Glomerular endothelial cell (primary cell): ENCODE results near the gene NHERF2. TPM values are rescaled to one million over a fixed set of nuclear protein-coding genes. Genes with fewer than 3 reads are reported as not detected.

Experiments used
- DNase-seq: peaks from one replicate; pipeline ENCODE4 v3.0.0-alpha.2; 2011; ENCODE audit warnings: low read depth, low spot score; ENCODE audit errors: extremely low read depth
- total RNA-seq: library from RNA; depleted of rRNA; stranded (reverse); fragments of >200 nt; gene quantifications from 2 replicates; pipeline ENCODE4 v1.2.3, GENCODE V29; 2015

Gene NHERF2
- total RNA-seq, 1 donor from 2014 or later: 94.2 TPM

DNA sequence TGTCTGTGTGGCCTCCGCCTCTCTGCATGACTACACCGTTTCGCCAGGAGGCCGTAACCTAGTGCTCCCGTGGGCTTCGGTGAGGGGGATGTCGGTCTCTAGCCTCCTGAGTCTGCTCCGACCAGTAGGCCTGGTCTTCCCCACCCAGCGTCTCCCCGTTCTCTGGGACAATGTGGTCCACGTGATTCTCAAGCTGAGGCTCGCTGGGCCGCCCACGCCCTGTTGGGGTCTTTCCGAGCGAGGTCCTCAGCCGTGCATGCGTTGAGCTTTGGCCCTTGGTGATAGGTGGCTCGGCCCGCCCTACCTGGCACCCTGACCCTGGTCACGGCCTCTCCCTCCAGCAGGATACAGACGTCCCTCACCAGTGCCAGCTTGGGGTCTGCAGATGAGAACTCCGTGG lies 52.0 kb downstream of the NHERF2 start:
- DNase-seq: no peak

DNA sequence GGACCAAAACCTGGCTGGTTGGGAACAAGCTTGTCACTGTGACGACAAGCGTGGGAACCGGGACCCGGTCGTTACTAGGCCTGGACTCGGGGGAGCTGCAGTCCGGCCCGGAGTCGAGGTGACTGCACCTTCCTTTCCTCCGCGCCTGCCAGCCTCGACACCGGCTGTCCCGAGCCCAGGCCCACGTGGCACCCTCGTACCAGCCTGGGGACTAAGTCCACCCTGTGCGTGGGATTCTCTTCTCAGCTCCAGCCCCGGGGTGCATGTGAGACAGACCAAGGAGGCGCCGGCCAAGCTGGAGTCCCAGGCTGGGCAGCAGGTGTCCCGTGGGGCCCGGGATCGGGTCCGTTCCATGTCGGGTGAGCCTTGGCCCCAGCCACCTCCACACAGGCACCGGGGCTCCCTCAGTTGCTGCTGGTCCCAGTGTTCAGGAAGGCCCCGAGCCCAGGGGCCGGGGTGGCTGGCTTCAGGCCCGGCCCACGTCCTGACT lies 52.7 kb downstream of the NHERF2 start:
- DNase-seq: no peak

DNA sequence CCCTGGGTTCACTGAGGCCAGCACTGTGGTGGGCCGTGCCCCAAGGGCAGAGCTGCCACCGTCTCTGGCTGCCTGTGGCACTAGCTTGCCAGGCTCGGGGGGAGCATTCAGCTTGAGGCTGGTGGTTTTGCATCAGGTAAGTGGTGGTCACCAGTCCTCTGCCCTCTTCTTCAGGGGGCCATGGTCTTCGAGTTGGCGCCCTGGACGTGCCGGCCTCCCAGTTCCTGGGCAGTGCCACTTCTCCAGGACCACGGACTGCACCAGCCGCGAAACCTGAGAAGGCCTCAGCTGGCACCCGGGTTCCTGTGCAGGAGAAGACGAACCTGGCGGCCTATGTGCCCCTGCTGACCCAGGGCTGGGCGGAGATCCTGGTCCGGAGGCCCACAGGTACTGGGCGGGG lies 53.3 kb downstream of the NHERF2 start:
- DNase-seq: no peak

DNA sequence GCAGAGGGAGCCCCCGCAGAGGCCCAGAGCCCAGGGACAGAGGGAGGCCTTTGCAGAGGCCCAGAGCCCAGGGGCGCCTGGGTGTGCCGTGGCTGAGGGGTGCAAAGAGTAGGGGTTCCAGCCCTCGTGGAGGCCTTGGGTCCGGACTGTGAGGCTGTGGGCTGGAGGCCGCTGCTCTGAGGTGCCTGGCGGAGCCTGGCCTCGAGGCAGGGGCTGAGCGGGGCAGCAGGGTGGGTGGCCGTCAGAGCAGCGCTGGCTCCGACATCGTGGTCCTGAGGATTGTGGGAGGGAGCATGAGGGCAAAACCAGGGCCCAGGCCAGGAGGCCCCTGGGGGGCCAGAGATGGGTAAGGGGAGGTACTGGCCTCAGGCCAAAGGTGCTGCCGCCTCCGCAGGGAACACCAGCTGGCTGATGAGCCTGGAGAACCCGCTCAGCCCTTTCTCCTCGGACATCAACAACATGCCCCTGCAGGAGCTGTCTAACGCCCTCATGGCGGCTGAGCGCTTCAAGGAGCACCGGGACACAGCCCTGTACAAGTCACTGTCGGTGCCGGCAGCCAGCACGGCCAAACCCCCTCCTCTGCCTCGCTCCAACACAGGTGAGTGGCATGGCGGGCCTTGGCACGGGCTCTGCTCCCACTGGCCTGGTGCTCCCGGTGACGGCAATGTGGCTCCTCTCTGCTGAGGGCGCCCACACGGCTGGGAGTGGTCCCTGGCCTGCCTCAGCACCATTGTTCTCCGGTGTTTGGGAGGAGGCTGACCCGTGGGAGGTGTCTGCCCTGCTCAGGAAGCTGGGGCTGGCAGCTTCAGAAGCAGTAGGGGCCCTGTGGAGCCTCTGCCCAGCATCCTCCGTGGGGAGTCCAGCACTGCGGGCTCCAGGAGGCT lies 54.7 kb downstream of the NHERF2 start:
- no peak for DNase-seq

DNA sequence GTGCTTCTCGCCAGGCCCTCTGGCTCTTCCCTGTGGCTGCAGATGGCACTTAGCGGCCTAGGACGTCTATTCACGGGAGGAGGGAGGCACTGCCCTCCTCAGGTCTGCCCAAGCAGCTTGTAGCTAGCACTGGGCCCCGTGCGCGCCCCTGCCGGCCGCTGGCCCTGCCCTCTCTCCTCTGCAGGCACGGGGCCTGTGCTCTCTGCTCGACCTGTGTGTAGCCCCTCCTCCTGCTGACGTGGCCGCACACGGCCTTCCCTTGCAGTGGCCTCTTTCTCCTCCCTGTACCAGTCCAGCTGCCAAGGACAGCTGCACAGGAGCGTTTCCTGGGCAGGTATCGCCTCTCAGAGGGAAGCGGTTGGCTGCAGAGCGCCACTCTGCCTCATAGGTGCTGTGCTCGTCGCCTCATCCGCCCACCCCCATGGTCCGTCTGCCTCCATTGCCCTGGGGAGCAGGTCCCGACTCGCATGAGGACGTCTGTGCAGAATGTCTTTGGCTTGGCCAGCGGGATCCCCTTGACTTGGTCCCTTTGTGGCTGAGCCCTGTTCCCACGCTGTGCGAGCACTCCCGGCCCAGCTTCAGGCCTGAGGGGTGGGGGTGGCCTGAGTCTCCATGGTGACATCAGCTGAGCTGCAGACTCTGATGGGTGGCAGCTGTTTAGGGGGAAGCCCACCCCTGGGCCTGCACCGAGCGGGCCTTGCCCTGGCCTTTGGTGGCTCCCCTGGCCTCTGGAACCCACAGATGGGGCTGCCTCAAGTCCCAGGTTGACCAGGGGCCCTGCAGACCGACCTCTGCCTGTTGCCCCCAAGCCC lies 55.7 kb downstream of the NHERF2 start:
- no peak for DNase-seq

DNA sequence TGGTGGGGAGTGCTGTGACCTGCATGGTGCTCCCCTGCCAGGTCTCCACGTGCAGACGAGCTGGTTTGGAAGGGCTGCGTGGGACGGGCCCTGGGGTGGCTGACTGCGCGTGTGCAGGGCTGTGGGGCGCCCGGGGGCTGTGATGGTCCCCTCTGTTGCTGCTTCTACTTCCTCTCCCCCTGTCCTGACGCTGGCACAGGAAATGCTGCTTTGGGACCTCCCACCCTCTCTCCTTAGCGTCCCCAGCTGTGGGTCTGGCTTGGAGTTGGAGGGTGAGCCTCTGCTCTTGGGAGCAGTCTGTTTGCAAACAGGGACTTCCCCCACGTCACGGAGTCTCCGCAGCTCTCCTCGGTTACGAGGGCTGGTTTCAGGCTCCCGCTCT lies 56.3 kb downstream of the NHERF2 start:
- DNase-seq: no peak

DNA sequence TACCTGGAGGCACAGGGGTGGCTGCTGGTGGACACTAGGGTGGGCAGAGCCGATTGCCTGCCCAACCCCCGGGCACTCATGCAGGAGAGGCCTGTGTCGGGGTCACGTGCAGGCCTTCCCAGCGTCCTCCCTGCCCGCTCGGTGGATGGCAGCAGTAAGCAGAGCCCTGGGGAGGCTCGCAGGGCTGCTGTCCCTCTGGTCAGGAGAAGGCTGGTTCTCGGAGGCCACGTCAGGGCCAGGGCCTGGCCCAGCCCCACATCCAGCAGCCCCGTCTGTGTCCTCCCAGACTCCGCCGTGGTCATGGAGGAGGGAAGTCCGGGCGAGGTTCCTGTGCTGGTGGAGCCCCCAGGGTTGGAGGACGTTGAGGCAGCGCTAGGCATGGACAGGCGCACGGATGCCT lies 56.7 kb downstream of the NHERF2 start:
- no peak for DNase-seq

DNA sequence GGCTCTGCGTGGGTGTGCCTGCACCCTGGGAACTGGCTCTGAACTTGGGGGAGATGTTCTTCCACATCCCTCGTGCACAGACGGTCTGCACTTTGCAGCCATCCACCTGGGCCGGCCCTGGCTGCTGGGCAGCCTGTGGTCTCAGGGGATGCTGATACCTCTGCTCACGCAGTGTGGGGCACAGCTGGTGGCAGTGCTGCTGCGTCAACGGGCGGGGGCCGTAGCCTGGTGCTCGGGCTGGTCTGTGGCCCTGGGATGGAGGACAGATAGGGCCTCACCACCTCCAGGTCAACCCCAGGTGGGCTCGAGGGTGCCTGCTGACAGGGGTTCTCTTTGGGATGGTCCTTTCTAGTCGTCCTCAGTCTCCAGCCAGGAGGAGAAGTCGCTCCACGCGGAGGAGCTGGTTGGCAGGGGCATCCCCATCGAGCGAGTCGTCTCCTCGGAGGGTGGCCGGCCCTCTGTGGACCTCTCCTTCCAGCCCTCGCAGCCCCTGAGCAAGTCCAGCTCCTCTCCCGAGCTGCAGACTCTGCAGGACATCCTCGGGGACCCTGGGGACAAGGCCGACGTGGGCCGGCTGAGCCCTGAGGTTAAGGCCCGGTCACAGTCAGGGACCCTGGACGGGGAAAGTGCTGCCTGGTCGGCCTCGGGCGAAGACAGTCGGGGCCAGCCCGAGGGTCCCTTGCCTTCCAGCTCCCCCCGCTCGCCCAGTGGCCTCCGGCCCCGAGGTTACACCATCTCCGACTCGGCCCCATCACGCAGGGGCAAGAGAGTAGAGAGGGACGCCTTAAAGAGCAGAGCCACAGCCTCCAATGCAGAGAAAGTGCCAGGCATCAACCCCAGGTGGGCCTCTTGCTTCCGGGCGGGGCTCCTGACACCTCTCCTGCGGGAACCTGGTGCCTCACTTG lies 57.4 kb downstream of the NHERF2 start:
- no peak for DNase-seq

DNA sequence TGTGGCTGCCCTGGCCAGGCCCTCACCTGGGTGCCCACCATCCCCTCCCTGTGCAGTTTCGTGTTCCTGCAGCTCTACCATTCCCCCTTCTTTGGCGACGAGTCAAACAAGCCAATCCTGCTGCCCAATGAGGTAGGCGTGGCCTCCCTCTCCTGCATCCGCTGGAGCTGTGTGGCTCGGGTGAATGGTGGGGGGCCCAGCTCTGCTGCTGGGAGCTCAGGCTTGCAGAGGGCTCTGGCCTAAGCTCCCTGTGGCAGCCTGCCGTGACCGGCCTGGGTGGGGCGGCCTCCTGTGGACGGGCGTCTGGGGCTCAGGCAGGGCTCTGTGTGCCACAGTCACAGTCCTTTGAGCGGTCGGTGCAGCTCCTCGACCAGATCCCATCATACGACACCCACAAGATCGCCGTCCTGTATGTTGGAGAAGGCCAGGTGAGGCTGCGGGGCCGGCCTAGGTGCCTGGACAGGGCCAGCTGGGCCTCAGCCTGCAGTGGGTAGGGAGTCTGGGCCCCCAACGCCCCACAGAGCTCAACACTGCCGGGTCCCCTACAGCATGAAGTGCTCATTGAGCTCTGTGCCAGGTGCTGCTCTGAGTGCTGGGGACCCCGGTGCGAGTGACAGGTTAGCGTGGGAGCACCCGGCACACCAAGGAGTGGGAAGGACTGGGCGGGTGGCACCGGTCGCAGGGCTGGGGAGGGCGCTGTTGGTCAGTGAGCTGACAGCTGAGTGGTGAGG lies 58.4 kb downstream of the NHERF2 start:
- DNase-seq: no peak

DNA sequence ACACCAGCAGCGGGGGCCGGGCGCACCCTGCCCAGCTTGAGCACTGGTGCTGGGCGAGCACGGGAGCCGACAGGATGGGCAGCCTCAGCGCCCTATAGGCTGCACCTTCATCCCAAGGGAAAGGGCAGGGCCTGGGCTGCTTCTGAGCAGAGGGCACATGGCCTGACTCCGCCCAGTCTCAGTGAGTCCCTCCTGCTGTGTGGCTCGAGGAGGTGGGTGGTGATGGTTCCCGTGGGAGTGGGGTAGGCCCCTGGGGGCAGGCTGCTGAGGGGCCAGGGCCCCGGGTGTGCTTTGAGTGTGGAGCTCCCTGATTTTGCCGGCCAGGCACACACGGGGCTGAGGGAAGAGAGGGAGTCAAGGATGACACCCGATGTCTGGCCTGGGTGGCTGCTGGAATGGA lies 59.0 kb downstream of the NHERF2 start:
- no peak for DNase-seq

DNA sequence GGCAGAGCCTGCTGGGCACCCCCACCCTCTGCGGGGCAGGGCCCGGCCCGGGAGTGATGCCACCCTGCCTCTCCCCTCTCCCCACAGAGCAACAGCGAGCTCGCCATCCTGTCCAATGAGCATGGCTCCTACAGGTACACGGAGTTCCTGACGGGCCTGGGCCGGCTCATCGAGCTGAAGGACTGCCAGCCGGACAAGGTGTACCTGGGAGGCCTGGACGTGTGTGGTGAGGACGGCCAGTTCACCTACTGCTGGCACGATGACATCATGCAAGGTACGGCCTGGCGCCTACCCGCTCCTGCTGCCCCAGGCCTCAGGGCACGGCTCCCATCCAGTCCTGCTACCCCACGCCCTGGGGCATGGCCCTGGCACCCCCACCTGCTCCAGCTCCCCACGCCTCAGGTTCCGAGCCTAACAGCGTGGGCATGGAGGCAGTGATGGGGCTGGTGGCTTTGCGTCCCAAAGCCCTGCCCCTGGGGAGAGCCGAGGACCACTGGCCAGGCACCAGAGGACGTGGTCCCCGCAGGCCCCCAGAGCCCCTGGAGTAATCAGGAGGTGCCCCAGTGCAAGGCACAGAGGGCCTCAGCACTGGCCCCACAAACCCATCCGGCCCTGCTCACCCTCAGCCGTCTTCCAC lies 59.5 kb downstream of the NHERF2 start:
- DNase-seq: no peak

DNA sequence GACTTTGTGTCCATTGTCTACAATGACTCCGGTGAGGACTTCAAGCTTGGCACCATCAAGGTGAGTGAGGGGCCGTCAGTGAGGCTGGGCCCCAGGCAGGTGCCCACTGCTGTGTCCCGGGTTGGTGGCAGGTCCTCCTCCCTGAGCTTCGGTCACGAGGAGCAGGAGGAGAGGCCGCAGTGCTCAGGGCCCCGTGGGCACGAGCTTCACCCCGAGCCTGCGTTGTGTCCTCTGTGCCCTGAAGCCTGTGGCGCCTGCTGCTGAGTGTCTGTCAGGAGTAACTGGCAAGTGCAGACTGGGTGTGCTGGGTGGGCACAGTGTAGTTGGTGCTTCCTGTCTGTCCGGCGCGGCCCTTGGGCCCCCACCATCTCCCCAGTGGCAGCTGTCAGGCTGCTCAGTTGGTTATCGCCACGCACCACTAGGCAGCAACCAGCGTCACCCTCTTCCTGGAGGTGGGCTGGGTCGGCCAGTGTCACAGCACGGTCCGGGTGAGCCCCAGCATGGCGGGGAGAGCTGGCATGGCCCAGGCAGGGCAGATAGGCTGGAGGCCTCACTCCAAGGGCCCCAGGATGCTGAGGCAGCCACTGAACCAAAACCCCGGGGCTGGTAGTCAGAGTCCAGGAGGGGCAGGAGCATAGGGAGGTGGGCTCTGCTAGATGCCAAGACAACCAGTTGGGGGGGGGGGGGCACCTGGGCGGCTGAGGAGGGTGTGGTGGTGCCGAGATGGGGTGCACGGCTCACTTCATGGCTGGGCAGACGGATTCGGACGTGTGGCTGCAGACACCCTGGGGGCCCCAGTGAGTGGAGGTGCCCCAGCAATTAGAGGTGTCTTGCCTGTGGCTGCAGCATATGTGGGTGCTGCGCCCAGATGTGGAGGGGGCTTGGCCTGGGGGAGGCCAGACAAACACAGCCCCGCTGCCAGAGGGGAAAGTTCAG lies 60.4 kb downstream of the NHERF2 start:
- DNase-seq: no peak

DNA sequence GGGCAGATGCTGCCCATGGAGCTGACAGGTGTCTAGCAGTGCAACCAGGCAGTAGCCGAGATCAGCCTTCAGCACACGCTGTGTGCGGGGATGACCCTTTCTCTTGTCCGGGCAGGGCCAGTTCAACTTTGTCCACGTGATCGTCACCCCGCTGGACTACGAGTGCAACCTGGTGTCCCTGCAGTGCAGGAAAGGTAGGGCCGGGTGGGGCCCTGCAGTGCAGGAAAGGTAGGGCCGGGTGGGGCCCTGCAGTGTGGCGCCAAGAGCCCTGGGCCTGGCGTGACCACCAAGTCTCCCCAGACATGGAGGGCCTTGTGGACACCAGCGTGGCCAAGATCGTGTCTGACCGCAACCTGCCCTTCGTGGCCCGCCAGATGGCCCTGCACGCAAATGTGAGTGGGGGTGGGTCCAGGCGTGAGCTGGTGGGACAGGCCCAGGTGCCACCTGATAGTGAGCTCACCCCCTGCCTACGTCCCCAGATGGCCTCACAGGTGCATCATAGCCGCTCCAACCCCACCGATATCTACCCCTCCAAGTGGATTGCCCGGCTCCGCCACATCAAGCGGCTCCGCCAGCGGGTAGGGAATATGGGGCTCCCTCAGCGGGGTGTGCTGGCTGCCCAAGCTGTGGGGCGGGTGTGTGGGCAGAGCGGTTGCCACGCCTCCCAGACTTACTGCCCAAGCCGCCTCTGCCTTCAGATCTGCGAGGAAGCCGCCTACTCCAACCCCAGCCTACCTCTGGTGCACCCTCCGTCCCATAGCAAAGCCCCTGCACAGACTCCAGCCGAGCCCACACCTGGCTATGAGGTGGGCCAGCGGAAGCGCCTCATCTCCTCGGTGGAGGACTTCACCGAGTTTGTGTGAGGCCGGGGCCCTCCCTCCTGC lies 61.3 kb downstream of the NHERF2 start:
- no peak for DNase-seq

Other genes starting within 250 kb of the NHERF2 start
- gene SPSB3, start 244.3 kb upstream of the NHERF2 start, total RNA-seq: 36.2 and 63.6 TPM in 2 replicates
- 114 and 135 TPM in 2 replicates for gene NUBP2, start 243.9 kb upstream of the NHERF2 start, total RNA-seq
- gene IGFALS, start 233.2 kb upstream of the NHERF2 start, total RNA-seq: not detected in 2 replicates
- gene HAGH, start 200.1 kb upstream of the NHERF2 start, total RNA-seq: 91.5 and 116 TPM in 2 replicates
- 60.7 and 62.9 TPM in 2 replicates for gene FAHD1, start 199.7 kb upstream of the NHERF2 start, total RNA-seq
- gene MEIOB, start 154.7 kb upstream of the NHERF2 start, total RNA-seq: 0.10 and 0.88 TPM in 2 replicates
- gene HS3ST6, start 108.5 kb upstream of the NHERF2 start, total RNA-seq: not detected in 2 replicates
- 12.8 and 18.4 TPM in 2 replicates for gene MSRB1, start 83.7 kb upstream of the NHERF2 start, total RNA-seq
- gene RPL3L, start 72.2 kb upstream of the NHERF2 start, total RNA-seq: not detected in 2 replicates
- gene NDUFB10, start 67.4 kb upstream of the NHERF2 start, total RNA-seq: 262 and 265 TPM in 2 replicates
- 2,366 and 3,192 TPM in 2 replicates for gene RPS2, start 62.1 kb upstream of the NHERF2 start, total RNA-seq
- not detected in 2 replicates for gene RNF151, start 60.0 kb upstream of the NHERF2 start, total RNA-seq
- 50.7 and 59.4 TPM in 2 replicates for gene TBL3, start 54.8 kb upstream of the NHERF2 start, total RNA-seq
- gene NOXO1, start 45.4 kb upstream of the NHERF2 start, total RNA-seq: 0.58 TPM in 1 of 2 replicates, not detected in the other
- gene GFER, start 42.7 kb upstream of the NHERF2 start, total RNA-seq: 18.7 and 22.2 TPM in 2 replicates
- 5.6 and 9.6 TPM in 2 replicates for gene SYNGR3, start 36.9 kb upstream of the NHERF2 start, total RNA-seq
- 60.8 and 83.9 TPM in 2 replicates for gene ZNF598, start 17.1 kb upstream of the NHERF2 start, total RNA-seq
- 0.35 and 1.0 TPM in 2 replicates for gene NPW, start 7.1 kb upstream of the NHERF2 start, total RNA-seq
- 22.6 and 30.5 TPM in 2 replicates for gene NTHL1, start 20.9 kb downstream of the NHERF2 start, total RNA-seq
- gene TSC2, start 21.1 kb downstream of the NHERF2 start, total RNA-seq: 56.5 and 83.0 TPM in 2 replicates
- gene PKD1, start 109.0 kb downstream of the NHERF2 start, total RNA-seq: 62.4 and 147 TPM in 2 replicates
- 0.48 and 1.3 TPM in 2 replicates for gene RAB26, start 121.7 kb downstream of the NHERF2 start, total RNA-seq
- gene TRAF7, start 128.9 kb downstream of the NHERF2 start, total RNA-seq: 88.4 and 102 TPM in 2 replicates
- 0.10 and 0.18 TPM in 2 replicates for gene CASKIN1, start 169.7 kb downstream of the NHERF2 start, total RNA-seq
- 63.4 and 63.9 TPM in 2 replicates for gene MLST8, start 178.6 kb downstream of the NHERF2 start, total RNA-seq
- gene BRICD5, start 184.0 kb downstream of the NHERF2 start, total RNA-seq: 3.5 and 3.7 TPM in 2 replicates
- gene PGP, start 187.9 kb downstream of the NHERF2 start, total RNA-seq: 21.0 and 24.9 TPM in 2 replicates
- 35.1 and 37.5 TPM in 2 replicates for gene E4F1, start 196.7 kb downstream of the NHERF2 start, total RNA-seq
- 0.10 and 0.82 TPM in 2 replicates for gene DNASE1L2, start 209.5 kb downstream of the NHERF2 start, total RNA-seq
- 37.2 and 37.6 TPM in 2 replicates for gene ECI1, start 224.7 kb downstream of the NHERF2 start, total RNA-seq
- 183 and 192 TPM in 2 replicates for gene RNPS1, start 241.2 kb downstream of the NHERF2 start, total RNA-seq